ENCODE measurements around the gene TAOK1. TPM values are rescaled to one million over a fixed set of nuclear protein-coding genes. Genes with fewer than 3 reads are reported as not detected.

Gene TAOK1
- total RNA-seq, 1 experiment from 2014 or later: 29.5 TPM

DNA sequence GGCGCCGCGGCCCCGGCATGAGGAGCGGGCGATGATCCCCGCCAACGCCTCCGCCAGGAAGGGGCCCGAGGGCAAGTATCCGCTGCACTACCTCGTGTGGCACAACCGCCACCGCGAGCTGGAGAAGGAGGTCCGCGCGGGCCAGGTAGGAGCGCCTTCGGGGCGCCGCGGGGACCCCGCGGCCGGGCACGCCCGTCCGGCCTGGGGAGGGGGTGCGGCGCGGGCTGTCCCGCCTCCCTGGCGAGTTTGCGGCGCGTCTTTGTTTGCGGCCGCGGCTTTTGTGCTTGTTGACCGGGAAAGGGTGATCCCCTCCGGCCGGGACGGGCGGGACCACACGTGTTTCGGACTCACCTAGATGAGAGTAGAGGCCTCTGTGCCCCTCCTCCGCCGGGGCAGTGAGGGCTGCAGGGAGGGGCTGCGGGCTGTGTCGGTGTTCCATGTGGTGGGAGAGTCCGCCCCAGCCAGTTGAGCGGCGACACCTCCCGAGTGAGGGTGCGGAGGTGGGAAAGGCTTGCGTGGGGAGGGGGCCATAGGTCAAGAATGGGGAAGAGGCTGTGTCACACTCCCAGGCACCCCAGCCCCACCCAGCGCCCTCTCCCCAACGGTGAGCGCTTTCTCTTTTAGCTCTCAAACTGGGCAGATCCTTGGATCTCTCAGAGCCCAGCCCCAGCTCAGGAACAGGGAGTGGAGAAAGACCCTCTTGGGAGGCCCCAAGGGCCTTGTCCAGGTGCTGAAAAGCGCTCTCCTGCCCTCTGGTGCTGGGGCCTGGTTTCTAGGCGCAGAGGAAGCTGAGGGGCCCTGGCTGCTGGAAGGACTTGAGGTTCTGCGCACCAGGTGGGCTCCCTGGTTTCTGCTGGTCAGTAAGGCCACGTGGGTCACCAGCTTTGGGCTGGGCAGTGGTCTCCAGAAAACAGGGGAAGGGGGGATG lies 203.7 kb downstream of the TAOK1 start:
- no peak for DNase-seq (ENCODE audit: low read depth)

DNA sequence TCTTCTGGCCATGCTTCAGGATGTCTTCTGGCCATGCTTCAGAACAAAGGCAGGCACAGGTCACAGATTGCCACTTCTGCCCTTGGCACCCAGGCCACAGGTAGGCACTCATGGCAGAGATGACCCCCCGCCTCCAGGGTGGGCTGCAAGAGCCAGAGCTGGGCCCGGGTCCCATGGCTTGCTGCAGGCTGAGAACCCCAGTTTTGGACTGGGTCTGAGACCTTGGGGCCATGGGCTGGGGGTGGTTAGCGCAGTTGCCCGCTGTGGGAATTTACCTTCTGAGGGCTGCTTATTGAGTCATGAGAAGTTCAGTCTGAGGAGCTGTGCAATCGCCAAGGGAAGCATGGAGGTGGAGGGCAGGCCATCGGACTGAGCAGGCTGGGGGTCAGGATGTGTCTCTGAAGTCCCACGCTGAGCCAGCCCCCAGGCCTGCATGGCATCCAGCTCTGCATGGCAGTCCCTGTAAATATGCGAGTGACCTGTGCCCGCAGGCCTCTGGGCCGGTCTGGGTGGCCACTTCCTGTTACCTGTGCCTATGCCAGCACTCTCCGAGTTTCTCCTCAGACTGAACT lies 204.4 kb downstream of the TAOK1 start:
- DNase-seq (ENCODE audit: low read depth): no peak

DNA sequence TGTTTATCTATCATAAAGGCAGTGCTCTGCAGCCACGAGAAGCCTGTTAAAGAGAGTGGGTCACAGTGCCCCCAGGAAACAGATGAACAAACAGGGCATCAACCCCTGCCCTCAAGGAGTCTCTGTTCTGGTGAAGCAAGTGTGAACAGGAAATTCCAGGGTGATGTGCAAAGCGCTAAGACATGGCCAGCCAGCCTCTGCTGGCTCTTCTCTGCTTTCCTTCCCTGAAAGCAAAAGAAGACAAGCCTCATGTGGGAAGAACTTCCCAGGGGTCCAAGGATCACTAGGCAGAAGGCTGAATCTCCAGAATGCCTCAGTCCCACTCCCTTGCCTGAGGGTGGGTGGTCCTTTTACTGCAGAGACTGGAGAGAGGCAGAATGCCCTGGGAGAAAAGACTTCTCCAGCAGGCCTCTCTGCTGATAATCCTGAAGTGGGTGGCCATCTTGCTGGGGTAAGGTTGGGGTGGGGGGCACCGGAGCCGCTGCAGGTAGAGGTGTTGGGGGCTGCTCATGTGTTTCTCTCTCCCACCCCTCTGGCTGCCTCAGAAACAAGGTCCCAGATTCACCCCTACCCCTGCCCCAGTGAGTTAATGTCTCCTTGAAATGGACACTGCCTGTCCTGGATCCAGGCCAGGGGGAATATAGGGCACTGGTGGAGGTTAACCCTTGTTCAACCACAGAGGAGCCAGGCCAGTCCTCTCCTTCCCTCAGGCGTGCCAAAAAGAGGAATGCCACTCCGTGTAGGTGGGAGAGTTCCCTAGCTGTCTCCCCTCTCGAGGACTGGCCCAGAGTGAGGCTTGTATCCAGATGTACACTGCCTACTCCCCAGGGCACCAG lies 205.2 kb downstream of the TAOK1 start:
- peak; percentile 64 for DNase-seq (ENCODE audit: low read depth)

DNA sequence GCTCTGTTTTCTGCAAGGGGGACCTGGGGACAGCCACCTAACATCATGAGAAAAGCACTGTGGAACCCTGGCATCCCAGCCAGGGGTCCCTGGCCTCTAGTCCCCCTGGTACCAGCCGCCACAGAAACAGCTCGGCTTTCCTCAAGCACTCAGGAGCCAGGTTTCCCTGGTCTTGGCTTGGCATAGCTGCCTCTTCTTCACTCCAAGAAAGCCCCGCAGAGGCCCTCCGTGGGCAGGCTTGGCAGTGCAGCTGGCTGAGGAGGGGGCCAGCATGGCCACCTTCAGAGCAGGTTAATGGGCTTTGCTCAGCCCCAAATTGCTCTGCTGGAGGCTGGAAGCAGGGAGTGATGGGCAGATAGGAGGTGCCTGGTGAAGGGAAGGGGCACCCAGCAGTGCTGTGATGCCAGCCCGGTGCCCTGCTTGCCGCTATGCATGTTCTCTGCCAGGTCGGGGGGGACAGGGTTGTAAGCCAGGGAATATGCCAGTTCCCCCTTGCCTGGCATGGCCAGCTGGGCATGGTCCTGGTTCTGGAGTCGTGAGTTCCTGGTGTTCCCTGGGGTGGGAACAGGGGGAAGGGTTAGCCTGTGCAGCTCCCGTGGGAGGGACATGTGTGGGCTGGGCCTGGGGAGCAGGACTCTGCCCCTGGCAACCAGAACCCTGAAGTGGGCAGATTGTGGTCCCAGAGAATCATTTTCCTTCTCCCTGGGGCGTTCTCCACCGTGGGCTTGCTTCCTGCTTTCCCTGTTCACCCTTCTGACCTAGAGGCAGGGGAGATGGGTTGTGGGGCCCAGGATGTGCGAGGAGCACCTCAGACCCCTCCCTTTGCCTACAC lies 206.0 kb downstream of the TAOK1 start:
- no peak for DNase-seq (ENCODE audit: low read depth)

DNA sequence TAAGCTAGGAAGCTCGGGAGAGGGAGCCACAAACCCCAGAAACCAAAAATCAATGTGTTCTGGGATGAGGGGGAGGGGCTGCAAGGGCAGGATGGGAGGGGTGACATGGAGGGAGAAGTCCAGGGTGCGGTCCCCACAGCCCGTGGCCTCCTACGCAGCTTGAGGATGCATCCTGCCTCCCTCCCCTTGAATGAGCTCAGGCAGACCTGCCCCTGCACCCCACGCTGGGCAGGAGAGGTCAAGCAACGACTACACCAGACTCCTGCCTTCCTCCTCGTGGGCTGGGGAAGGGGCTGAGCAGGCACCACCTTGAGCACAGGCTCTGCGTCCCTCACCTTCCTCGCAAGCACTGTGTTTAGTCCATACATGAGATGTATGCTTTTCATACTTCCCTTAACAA lies 206.6 kb downstream of the TAOK1 start:
- DNase-seq (ENCODE audit: low read depth): no peak

DNA sequence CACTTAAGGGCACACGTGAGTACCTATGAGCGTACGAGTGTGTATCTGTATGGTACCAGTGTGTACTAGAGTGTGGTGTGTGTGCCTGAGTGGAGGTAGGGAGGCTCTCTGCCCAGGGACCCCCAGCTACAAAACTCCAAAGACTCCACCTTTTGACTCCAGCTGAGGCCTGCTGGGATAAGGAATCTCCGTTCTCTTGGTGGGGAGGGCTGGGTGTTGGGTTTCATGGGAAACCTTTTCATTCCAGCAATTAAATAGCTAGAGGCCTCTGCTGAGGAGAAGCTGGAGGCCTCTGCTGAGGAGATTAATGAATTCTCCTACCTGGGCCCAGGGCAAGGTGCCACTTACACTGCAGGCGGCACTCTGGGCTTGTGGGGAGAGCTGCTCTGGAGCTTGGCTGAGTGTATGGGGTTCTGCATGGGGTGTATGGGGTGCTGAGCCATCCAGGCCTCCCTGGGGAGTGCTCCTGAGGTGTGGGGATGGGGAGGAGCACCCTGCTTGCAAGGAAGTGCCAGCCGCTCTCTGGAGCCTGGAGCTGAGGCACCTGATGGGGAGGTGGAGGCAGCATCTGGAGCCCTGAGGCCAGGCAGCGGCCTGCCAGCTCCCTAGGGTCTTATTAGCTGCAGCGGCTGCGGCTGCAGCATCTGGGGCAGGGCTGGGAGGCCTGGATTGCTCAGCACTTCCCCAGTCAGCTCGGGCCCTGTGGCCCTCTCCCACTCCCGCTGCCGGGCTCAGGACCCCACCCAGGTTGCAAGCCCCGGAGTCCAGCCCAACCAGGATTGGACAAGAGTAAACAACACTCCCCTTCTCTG lies 207.4 kb downstream of the TAOK1 start:
- no peak for DNase-seq (ENCODE audit: low read depth)

Small RNA genes lying within 50 kb of the gene (small RNA-seq; reads per million reads assigned to genes)
- gene RNU4-34P (not detected), gene RNU6-1034P (not detected), gene RNU6-711P (not detected)

Other genes with a start within 250 kb of the TAOK1 start
- gene MYO18A, start 210.0 kb upstream of the TAOK1 start, total RNA-seq (2014; rRNA removed; shearing (Covaris generic)): 17.0 and 21.0 TPM in 2 replicates
- gene CRYBA1, start 143.5 kb upstream of the TAOK1 start, total RNA-seq (2014; rRNA removed; shearing (Covaris generic)): not detected in 2 replicates
- gene NUFIP2, start 96.2 kb upstream of the TAOK1 start, total RNA-seq (2014; rRNA removed; shearing (Covaris generic)): 23.6 and 34.0 TPM in 2 replicates
- gene ABHD15, start 176.7 kb downstream of the TAOK1 start, total RNA-seq (2014; rRNA removed; shearing (Covaris generic)): 6.3 and 6.4 TPM in 2 replicates
- 21.9 and 26.1 TPM in 2 replicates for gene TP53I13, start 178.3 kb downstream of the TAOK1 start, total RNA-seq (2014; rRNA removed; shearing (Covaris generic))
- 76.4 and 97.4 TPM in 2 replicates for gene GIT1, start 199.3 kb downstream of the TAOK1 start, total RNA-seq (2014; rRNA removed; shearing (Covaris generic))
- 14.2 and 17.9 TPM in 2 replicates for gene ANKRD13B, start 202.8 kb downstream of the TAOK1 start, total RNA-seq (2014; rRNA removed; shearing (Covaris generic))
- 1.4 and 2.4 TPM in 2 replicates for gene CORO6, start 232.5 kb downstream of the TAOK1 start, total RNA-seq (2014; rRNA removed; shearing (Covaris generic))

Measured in HT1080 (cell line).